Measurements from ENCODE around the gene DLGAP4.

GRCh38 chr20:36497856-36498255 is 191.7 kb downstream of the DLGAP4 start:
- TF ChIP-seq CTCF (IDR thresholded peaks at IDR 0.05 in 4 of 5, conservative IDR thresholded peaks at IDR 0.05 in 1 of 5) (no peak), POLR2A (IDR thresholded peaks at IDR 0.05) (no peak)

All from gastrocnemius medialis (tissue), 4 donors.